MM.1S (cell line): ENCODE measurements around the gene SMOC2.

Source experiments
- CTCF ChIP-seq: fragments of 300-600 bp; sonication (generic); IDR thresholded peaks from 2 replicates; pipeline ENCODE4 v1.5.1; 2016; ENCODE audit warnings: antibody characterized with exemption, low read length, mixed read lengths
- EZH2 ChIP-seq: fragments of 300-600 bp; sonication (generic); optimal IDR thresholded peaks from 2 replicates; pipeline ENCODE3; 2017; ENCODE audit warnings: low read depth, mild to moderate bottlenecking, antibody characterized with exemption, low read length, mixed read lengths
- EZH2phosphoT487 ChIP-seq: fragments of 300-600 bp; sonication (generic); IDR thresholded peaks from 2 replicates; pipeline ENCODE4 v1.6.1; 2018; ENCODE audit warnings: antibody characterized with exemption, low read length

GRCh38 chr6:168575346-168576098, 134.5 kb downstream of the SMOC2 start:
- TF ChIP-seq CTCF (no peak), EZH2 (no peak), EZH2phosphoT487 (no peak)
